Gastrocnemius medialis (tissue), 4 donors: ENCODE results near the gene PRKN. TPM values are rescaled to one million over a fixed set of nuclear protein-coding genes. Genes with fewer than 3 reads are reported as not detected.

Experiments used
- ATAC-seq, 2 donors: fragments of 150-250 bp; one replicate each; pipeline ENCODE4 v1.9.1; 2016
- DNase-seq, 2 donors: peaks; one replicate each; pipeline ENCODE4 v3.0.0-alpha.2; 2019
- H3K27ac ChIP-seq, 4 donors: fragments of 200-600 bp; sonication (generic); 1 replicate in 1 of 4; 2 replicates in 3 of 4; pipeline ENCODE4 v1.5.1; 2016 to 2018; ENCODE audit warnings: mild to moderate bottlenecking in 2 of 4, moderate library complexity in 1 of 4
- H3K27me3 ChIP-seq, 3 donors: fragments of 200-600 bp; sonication (generic) in 2 of 3; 1 replicate in 1 of 3; 2 replicates in 2 of 3; pipeline versions ENCODE4 v1.5.1 to v1.6.0; 2016 to 2019; ENCODE audit warnings: mild to moderate bottlenecking in 1 of 3, moderate library complexity in 1 of 3
- H3K36me3 ChIP-seq, 2 donors: fragments of 200-600 bp; sonication (generic) in 1 of 2; one replicate each; pipeline ENCODE4 v1.5.1; 2017 to 2018
- H3K4me1 ChIP-seq, 2 donors: fragments of 200-600 bp; sonication (generic) in 1 of 2; one replicate each; pipeline ENCODE4 v1.5.1; 2016 to 2017; ENCODE audit warnings: mild to moderate bottlenecking in 2 of 2
- H3K4me3 ChIP-seq, 4 donors: fragments of 200-600 bp; sonication (generic) in 3 of 4; 1 replicate in 1 of 4; 2 replicates in 3 of 4; pipeline ENCODE4 v1.5.1; 2016 to 2019; ENCODE audit warnings: mild to moderate bottlenecking in 2 of 4
- H3K9me3 ChIP-seq, 3 donors: fragments of 200-600 bp; sonication (generic) in 2 of 3; 1 replicate in 1 of 3; 2 replicates in 2 of 3; pipeline ENCODE4 v1.5.1; 2016 to 2019
- POLR2A ChIP-seq, 2 donors: fragments of 450-650 bp; IDR thresholded peaks; one replicate each; pipeline ENCODE4 v1.6.1; 2017; ENCODE audit warnings: antibody characterized with exemption in 2 of 2, mild to moderate bottlenecking in 2 of 2, moderate library complexity in 2 of 2
- in situ Hi-C, 4 donors: fragments of 200-750 bp; cut with MboI; loops; one replicate each; pipeline versions ENCODE4 v1.15.0 to v1.8.0; 2017; ENCODE audit warnings: low sequenced_read_pairs in 4 of 4
- intact Hi-C: fragments of 100-400 bp; cut with DNase I; formaldehyde crosslinking; loops from one replicate; pipeline ENCODE4 v1.15.1; 2023; ENCODE audit warnings: low total_unique reads
- total RNA-seq, 4 donors: library from RNA; depleted of rRNA; stranded (reverse); fragments of >200 nt; gene quantifications; one replicate each; pipeline versions ENCODE4 v1.1.0 to v1.2.3, GENCODE V29; 2016
- TF ChIP-seq, protein P1 (sequence below), 5 experiments: fragments of 450-650 bp in 3 of 5; fragments of 200-600 bp in 2 of 5; sonication (generic) in 2 of 5; IDR thresholded peaks in 4 of 5; conservative IDR thresholded peaks in 1 of 5; 1 replicate in 4 of 5; 2 replicates in 1 of 5; pipeline ENCODE4 v1.5.1; 2016 to 2019; ENCODE audit warnings: antibody characterized with exemption in 5 of 5, mild to moderate bottlenecking in 3 of 5, moderate library complexity in 3 of 5

Gene PRKN
- total RNA-seq, 4 donors from 2014 or later: 8.4 to 21.6 (median 13.7) TPM

DNA sequence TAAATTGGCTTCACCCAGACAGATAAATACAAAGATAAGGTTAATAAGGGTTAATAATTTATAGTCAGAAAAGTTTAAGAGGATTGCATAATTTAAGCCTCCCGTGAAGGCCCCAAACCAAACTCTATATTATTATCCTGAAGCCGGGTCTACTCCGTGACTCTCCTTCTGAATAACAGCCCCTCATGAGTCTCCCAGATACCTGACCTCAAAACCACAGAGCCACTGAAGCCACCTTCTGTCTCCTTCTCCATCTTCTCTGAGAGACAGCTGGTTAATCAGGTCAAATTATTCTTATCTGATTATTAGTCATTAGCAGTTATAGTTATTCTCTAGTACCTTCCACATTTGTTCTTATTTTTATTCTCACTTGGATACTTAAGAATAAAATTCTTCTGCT, 884.5 kb downstream of the PRKN start:
- no peak for ATAC-seq
- Histone ChIP-seq H3K4me3 (no peak overlapping the region), H3K27me3 (no peaks in the 10 kb centered on the region), H3K9me3 (no peaks in the 10 kb centered on the region), H3K27ac (no peak overlapping the region), H3K4me1 (no peaks in the 10 kb centered on the region), H3K36me3 (no peaks in the 10 kb centered on the region)
- in situ Hi-C loops (no loop called here), intact Hi-C loops (no loop called here)
- no peak for DNase-seq
- TF ChIP-seq POLR2A (IDR thresholded peaks at IDR 0.05): no peak
- TF ChIP-seq, protein P1, sequence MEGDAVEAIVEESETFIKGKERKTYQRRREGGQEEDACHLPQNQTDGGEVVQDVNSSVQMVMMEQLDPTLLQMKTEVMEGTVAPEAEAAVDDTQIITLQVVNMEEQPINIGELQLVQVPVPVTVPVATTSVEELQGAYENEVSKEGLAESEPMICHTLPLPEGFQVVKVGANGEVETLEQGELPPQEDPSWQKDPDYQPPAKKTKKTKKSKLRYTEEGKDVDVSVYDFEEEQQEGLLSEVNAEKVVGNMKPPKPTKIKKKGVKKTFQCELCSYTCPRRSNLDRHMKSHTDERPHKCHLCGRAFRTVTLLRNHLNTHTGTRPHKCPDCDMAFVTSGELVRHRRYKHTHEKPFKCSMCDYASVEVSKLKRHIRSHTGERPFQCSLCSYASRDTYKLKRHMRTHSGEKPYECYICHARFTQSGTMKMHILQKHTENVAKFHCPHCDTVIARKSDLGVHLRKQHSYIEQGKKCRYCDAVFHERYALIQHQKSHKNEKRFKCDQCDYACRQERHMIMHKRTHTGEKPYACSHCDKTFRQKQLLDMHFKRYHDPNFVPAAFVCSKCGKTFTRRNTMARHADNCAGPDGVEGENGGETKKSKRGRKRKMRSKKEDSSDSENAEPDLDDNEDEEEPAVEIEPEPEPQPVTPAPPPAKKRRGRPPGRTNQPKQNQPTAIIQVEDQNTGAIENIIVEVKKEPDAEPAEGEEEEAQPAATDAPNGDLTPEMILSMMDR (IDR thresholded peaks at IDR 0.05 in 4 of 5, conservative IDR thresholded peaks at IDR 0.05 in 1 of 5): no peak

DNA sequence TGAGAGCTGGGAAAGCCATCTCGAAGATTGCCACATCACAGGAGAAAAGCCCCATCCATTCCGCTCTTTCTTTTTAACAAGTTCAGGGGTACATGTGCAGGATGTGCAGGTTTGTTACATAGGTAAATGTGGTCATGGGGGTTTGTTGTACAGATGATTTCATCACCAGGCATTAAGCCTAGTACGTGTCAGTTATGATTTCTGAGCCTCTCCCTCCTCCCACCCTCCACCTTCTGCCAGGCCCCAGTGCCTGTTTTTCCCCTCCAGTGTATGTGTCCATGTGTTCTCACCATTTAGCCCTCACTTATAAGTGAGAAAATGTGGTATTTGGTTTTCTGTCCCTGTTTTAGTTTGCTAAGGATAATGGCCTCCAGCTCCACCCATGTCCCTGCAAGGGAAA, 887.2 kb downstream of the PRKN start:
- H3K27me3 ChIP-seq: no peaks in the 10 kb centered on the region

DNA sequence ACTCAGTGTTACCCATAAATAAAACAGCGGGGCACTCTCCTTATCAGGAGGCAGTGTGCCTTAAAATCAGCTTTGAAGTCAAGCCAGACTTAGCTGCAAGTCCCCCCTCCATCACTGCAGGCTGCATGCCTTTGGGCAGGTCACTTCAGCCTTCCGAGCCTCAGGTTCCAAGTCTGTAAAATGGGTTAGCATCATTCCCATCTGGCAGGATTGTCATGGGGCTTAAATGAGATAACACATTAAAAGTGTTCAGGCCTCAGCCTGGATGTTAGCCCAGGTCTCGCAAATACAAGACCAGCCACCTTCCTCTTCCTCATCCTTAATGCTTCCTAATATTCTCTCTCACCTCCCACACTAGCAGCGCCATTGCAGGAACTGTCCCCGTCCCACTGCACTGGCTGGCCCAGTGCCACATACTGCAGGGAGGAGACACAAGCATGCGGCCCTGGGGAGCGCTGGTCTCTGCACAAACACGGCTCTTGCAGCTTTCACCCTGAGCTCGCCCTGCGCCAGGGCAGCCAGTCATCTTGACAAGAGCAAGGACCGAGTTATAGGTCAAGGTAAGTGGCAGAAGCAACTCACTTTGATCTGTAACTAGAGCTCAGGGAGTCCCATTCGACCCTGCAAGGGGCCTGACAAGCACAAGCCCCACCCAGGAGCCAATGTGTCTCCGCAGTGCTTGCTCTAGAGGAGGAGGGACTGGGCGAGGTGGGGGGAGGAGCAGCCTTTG, 889.1 kb downstream of the PRKN start:
- Histone ChIP-seq H3K9me3 (no peaks in the 10 kb centered on the region), H3K4me3 (no peak overlapping the region), H3K36me3 (no peaks in the 10 kb centered on the region), H3K4me1 (no peaks in the 10 kb centered on the region), H3K27me3 (no peaks in the 10 kb centered on the region), H3K27ac (no peak overlapping the region)
- no peak for DNase-seq
- in situ Hi-C loops: no loop called here
- intact Hi-C loops: no loop called here
- TF ChIP-seq, protein P1 (IDR thresholded peaks at IDR 0.05 in 4 of 5, conservative IDR thresholded peaks at IDR 0.05 in 1 of 5): no peak
- TF ChIP-seq POLR2A (IDR thresholded peaks at IDR 0.05): no peak
- ATAC-seq: no peak

More for the DNA sequence above, 887.2 kb downstream of the PRKN start:
- Histone ChIP-seq H3K36me3 (no peaks in the 10 kb centered on the region), H3K27ac (no peak overlapping the region), H3K9me3 (no peaks in the 10 kb centered on the region), H3K4me3 (no peak overlapping the region), H3K4me1 (no peaks in the 10 kb centered on the region)
- no peak for ATAC-seq
- intact Hi-C loops (no loop called here), in situ Hi-C loops (no loop called here)
- TF ChIP-seq POLR2A (IDR thresholded peaks at IDR 0.05): no peak
- TF ChIP-seq, protein P1 (IDR thresholded peaks at IDR 0.05 in 4 of 5, conservative IDR thresholded peaks at IDR 0.05 in 1 of 5): no peak
- DNase-seq: no peak

DNA sequence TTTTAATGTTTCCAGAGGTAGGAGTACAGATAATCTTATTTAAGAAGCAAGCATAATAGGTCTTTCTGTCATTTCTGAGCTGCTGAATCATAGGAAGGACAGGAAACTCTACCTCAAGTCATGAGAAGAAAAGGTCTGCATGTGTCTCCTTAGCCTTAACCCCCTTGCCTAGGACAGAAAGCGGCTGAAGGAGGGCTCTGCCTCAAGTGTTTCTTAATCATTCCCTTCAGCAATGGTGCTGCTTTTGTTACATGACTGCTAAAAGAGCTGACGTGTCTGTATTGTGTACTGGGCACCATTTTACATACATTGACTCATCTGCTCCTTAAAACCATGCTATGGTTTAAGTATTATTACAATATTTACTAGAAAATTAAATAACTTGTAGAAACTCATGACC, 889.7 kb downstream of the PRKN start:
- no peaks in the 10 kb centered on the region for H3K4me1 ChIP-seq
- H3K36me3 ChIP-seq: no peaks in the 10 kb centered on the region
- intact Hi-C loops: no loop called here
- no peak overlapping the region for H3K27ac ChIP-seq
- H3K4me3 ChIP-seq: no peak overlapping the region
- H3K9me3 ChIP-seq: no peaks in the 10 kb centered on the region
- ATAC-seq (no peak), DNase-seq (no peak)
- no peak for TF ChIP-seq POLR2A (IDR thresholded peaks at IDR 0.05)
- TF ChIP-seq, protein P1 (IDR thresholded peaks at IDR 0.05 in 4 of 5, conservative IDR thresholded peaks at IDR 0.05 in 1 of 5): no peak
- in situ Hi-C loops: no loop called here
- no peaks in the 10 kb centered on the region for H3K27me3 ChIP-seq

DNA sequence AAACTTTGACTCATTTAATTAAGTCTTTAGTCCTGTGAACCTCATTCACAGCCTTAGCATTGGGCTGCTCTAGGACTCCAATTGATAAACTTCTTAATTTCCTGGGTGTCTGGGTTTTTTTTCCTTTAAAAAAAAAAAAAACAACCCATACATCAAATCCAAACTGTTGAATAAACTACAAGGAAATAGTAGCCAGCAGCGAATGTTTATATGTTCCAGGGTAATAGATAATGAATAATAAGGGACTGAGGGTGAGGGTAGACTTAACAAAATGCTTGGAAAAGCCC, 890.2 kb downstream of the PRKN start:
- Histone ChIP-seq H3K4me1 (no peaks in the 10 kb centered on the region), H3K36me3 (no peaks in the 10 kb centered on the region), H3K4me3 (no peak overlapping the region), H3K9me3 (no peaks in the 10 kb centered on the region), H3K27me3 (no peaks in the 10 kb centered on the region), H3K27ac (no peak overlapping the region)
- TF ChIP-seq, protein P1 (IDR thresholded peaks at IDR 0.05 in 4 of 5, conservative IDR thresholded peaks at IDR 0.05 in 1 of 5): no peak
- TF ChIP-seq POLR2A (IDR thresholded peaks at IDR 0.05): no peak
- intact Hi-C loops (no loop called here), in situ Hi-C loops (no loop called here)
- DNase-seq (no peak), ATAC-seq (no peak)
